GM18870 (cell line): ENCODE results near the gene NUP85.
"Not testable (repeated sequence)": the region's sequence is repeated elsewhere in the genome, so short reads cannot be mapped to it uniquely, and the experiment has no call there.

Experiments used
- ATAC-seq: cut with Tn5 transposase; IDR thresholded peaks from one replicate; pipeline ENCODE4 v1.9.1; 2021; ENCODE audit warnings: moderate library complexity; ENCODE audit not compliant: unreplicated experiment

The NUP85 gene

DNA sequence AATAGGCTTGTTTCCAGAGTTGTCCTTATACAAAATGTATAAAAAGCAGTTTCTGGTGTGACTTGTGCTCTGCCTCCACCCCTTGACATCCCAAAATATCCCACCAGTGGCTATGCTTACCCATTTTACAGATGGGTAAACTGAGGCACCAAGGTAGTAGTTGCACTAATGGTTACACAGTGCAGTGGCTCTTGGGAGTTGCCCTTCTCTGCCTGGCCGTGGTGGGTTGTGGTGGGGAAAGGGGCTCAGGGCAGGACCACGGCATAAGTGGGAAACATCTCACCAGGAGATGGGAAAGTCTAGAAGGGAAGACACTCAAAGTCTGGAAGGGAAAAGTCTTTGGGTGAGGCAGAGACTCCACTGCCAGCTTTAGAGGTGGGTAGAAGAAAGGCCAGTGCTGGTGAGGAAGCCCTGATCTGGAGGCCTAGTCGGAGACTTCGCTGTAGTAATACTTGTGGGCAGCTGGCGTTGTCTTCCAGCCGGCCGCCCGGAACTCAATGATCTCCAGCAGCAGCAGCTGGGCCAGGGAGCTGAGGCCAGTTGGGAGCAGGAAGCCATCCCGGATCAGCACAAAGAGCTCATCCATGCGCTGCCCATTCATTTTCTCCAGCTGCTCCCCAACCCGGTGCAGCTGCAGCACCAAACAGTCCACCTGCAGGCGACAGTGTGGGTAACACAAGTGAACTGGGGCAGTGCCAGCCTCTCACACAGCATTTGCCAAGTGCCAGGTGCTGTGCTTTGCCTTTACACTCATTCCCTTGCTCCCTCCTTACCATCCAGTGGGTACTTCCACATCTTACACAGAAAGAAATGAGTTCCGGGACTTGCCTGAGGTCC is 61.1 kb downstream of the NUP85 start:
- ATAC-seq, result no peak

GRCh38 chr17:75267153-75267410 is 61.6 kb downstream of the NUP85 start:
- ATAC-seq, result no peak

DNA sequence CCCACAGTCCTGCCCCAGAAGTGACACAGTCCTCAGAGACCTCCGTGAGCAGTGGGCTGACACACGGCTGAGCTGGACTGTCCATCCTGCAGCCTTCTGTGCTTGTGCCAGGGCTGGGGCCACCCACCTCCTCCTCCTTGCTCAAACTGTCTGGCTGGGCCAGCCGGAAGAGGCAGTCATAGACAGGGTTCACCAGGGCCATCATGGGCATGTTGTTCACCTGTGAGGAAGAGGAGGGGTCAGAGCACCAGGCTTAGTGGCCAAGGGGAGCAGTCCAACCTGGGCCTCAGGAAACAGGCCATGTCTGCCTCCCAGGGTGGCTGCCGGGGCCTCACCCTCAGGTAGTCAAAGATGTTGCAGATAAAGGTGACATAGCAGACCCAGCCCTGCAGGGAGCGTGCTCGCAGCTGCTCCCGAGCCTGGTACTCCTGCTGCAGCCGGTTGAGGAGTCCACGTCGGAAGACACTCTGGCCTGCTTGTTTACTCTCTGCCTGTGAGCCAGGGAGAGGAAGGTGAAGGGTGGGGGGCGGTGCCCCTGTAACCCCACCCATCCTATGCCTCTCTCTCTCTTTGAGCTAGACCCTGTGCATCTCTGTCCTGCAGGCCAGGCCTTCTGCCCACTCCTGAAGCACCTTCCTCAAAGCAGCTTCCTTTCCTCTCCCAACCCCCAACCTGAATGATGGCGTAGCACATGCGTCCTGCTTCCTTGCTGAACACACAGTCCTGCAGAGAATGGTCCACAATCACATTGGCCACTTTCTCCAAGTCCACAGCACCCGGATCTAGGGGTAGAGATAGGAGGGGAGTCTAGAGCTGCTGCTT is 62.1 kb downstream of the NUP85 start:
- no peak for ATAC-seq

DNA sequence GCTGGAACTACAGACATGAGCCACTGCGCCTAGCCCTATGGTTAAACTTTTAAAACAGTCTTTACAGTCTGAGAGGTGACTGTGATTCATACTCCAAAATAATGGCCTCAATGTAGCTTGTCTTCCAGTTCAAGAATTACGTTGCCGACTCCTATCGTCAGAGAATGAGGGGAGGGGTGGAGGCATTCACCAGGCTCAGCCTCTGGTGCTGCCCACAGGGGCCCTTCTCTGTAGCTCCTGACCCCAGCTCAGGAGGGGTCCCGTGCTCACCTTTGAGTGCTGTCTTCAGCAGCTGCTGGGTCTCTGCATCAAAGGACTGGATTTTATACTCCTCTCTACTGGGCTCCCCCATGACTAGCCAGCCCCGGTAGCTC is 64.4 kb downstream of the NUP85 start:
- ATAC-seq, result no peak

- ATAC-seq, result no peak
These were observed 64.9 kb downstream of the NUP85 start for GRCh38 chr17:75270218-75270965.

DNA sequence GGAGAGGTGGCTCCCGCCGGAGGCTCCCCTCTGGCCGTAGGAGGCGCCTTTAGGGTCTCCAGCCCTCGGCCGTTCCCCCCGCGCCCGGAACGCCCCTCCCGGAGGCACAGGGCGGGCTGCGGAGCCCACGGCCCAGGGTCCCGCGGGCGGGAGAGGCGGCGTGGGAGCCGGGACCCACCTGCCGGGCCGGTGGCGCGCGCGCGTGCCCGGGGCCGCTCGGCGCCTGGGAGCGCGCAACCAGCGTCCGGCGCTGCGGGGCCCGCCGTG is 65.4 kb downstream of the NUP85 start, which contains the start of gene MIF4GD:
Gene MIF4GD (minus strand): TSS at position 266 of the 267 bp plus-strand sequence. CDS start 1,036 bp downstream, outside the sequence.
- no peak for ATAC-seq

- no peak for ATAC-seq
These were observed 65.9 kb downstream of the NUP85 start for GRCh38 chr17:75271233-75271954.

DNA sequence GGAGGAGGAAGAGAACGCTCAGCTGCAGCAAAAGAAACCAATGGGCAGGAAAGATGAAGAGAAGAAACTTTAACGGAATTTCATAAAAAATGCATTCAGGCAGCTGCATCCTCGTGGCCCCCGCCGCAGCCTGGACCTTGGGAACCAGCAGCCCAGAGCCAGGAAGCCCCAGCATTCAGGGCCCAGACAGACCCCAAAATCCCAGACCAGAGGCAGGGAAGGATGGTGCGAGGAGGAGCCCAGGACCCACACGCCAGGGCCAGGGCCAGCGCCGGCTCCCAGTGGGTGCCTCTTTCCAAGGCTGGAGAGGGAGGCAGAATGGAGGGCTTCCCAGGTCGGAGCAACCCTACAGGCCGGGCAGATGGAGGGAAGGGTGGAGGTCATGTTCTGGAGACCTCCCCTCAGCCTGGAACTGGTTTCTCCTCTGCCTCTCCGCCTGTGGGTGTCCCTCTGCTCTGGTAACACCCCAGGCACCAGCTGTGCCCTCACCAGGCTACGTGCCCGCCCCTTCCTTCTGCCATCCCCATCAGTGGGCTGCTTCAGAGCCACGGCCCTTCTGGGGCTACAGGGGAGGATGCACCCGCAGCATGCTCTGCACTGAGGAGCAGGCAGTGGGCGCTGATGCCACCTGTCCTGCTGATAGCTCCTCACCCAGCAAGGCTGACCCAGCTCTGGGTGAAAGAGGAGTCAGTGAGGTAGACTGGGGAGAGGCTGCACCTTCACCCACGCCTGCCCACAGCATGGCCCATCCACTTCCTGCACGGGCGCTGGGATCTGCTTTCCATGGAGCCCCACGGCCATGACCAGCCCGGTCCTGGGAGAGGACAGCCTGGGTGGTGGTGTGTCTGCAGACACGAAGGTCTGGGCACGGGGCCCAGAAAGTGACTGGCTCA is 66.7 kb downstream of the NUP85 start:
- ATAC-seq, result no peak

DNA sequence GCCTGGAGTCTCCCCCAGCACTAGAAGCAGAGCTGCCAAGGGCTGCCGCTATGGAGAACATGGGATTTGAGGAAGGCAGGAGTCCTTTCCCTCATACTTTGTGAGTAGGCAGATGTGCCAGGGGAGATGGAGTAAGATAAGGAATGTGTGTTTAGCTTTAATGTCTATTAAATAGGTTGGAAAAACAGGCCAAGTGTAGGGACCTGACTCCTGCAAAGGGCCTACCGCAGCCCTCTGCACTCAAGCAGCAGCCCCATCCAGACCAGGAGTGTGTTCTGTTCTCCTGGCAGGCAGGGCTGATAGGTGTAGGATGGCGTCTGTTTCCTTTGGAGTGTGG is 67.3 kb downstream of the NUP85 start:
- ATAC-seq, result no peak

- no peak for ATAC-seq
These were observed 68.7 kb downstream of the NUP85 start for GRCh38 chr17:75273977-75274708.

DNA sequence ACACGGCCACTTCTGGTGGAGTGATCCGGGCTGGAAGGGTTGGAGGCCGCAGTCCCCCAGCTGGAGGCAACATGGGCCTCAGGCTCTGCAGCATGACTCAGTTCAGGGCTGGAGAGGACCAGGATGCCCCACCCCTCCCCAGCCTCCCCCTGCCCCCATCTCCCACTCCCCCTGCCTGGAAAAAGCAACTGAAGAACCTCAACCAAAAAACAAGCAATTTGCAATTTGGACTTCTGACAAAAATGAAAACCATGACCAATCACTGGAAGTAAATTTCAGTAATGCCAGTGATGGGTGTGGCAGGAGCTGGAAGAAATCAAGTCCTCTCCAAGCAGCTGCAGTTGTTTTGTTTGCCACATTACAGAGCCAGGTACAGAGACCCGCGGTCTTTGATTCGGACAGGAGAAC is 72.2 kb downstream of the NUP85 start:
- ATAC-seq, result no peak

- ATAC-seq, result not testable (repeated sequence)
These were observed 74.7 kb downstream of the NUP85 start for GRCh38 chr17:75280189-75280588.

- no peak for ATAC-seq
These were observed 79.6 kb downstream of the NUP85 start for GRCh38 chr17:75285123-75285522.
